Prostate gland (tissue), 2 donors: ENCODE measurements around the gene CCDC201. TPM values are rescaled to one million over a fixed set of nuclear protein-coding genes. Genes with fewer than 3 reads are reported as not detected.

Source experiments
- DNase-seq: peaks from one replicate; pipeline ENCODE4 v3.0.0-alpha.2; 2019; ENCODE audit warnings: low spot score
- H3K27ac ChIP-seq, 2 donors: fragments of 200-600 bp; sonication (generic); 2 replicates each; pipeline ENCODE4 v1.5.1; 2017 to 2019
- H3K27me3 ChIP-seq: fragments of 200-600 bp; sonication (generic); replicated peaks from 2 replicates; pipeline ENCODE4 v1.5.1; 2019; ENCODE audit not compliant: insufficient read depth
- H3K36me3 ChIP-seq, 2 donors: fragments of 200-600 bp; sonication (generic); 1 replicate in 1 of 2; 2 replicates in 1 of 2; pipeline versions ENCODE4 v1.5.1 to v1.8.1; 2017 to 2019
- H3K4me1 ChIP-seq: fragments of 200-600 bp; sonication (generic); replicated peaks from 2 replicates; pipeline ENCODE4 v1.5.1; 2019
- H3K4me3 ChIP-seq, 2 donors: fragments of 200-600 bp; sonication (generic); 2 replicates each; pipeline ENCODE4 v1.5.1; 2017 to 2019
- H3K9me3 ChIP-seq: fragments of 200-600 bp; sonication (generic); 2 replicates; pipeline ENCODE4 v1.5.1; 2017
- POLR2A ChIP-seq: fragments of 450-650 bp; IDR thresholded peaks from one replicate; pipeline ENCODE4 v1.6.1; 2016; ENCODE audit warnings: antibody characterized with exemption, mild to moderate bottlenecking
- POLR2AphosphoS5 ChIP-seq: sonication (generic); formaldehyde crosslinking; IDR thresholded peaks from one replicate; pipeline ENCODE4 v1.6.1; 2017; ENCODE audit warnings: antibody characterized with exemption
- WGBS: methylation state at CpG from one replicate; pipeline ENCODE4 v1.1.5; 2018; 5-methylcytosine and 5-hydroxymethylcytosine counted together
- intact Hi-C: fragments of 100-400 bp; cut with DNase I; formaldehyde crosslinking; loops from one replicate; pipeline ENCODE4 v1.14.2; 2022
- total RNA-seq, 2 donors: library from RNA; depleted of rRNA; stranded (reverse); fragments of >200 nt; gene quantifications; one replicate each; pipeline ENCODE4 v1.1.0, GENCODE V29; 2016
- TF ChIP-seq, protein P1 (sequence below), 4 experiments: fragments of 200-600 bp in 2 of 4; fragments of 450-650 bp in 2 of 4; sonication (generic) in 2 of 4; IDR thresholded peaks; 1 replicate in 3 of 4; 2 replicates in 1 of 4; pipeline ENCODE4 v1.5.1; 2016 to 2019; ENCODE audit warnings: antibody characterized with exemption in 4 of 4, mild to moderate bottlenecking in 2 of 4, moderate library complexity in 2 of 4

The CCDC201 gene
- total RNA-seq, 2 donors from 2014 or later = not detected

DNA sequence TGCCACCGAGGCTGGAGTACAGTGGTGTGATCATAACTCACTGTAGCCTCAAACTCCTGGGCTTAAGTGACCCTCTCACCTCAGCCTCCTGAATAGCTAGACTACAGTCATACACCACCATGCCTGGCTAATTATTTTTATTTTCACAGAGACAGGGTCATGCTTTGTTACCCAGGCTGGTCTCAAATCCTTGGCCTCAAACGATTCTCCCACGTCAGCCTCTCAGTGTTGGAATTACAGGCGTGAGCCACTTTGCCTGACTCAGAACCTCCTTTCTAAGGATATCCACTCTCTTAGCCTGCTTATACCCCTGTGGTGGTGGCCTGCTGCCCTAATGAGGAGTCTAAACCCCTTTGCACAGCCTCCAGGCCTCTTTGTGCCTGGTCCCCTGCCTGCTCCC, 11.3 kb upstream of the CCDC201 start:
- no peak for TF ChIP-seq POLR2A
- TF ChIP-seq POLR2AphosphoS5 = no peak
- TF ChIP-seq, protein P1, sequence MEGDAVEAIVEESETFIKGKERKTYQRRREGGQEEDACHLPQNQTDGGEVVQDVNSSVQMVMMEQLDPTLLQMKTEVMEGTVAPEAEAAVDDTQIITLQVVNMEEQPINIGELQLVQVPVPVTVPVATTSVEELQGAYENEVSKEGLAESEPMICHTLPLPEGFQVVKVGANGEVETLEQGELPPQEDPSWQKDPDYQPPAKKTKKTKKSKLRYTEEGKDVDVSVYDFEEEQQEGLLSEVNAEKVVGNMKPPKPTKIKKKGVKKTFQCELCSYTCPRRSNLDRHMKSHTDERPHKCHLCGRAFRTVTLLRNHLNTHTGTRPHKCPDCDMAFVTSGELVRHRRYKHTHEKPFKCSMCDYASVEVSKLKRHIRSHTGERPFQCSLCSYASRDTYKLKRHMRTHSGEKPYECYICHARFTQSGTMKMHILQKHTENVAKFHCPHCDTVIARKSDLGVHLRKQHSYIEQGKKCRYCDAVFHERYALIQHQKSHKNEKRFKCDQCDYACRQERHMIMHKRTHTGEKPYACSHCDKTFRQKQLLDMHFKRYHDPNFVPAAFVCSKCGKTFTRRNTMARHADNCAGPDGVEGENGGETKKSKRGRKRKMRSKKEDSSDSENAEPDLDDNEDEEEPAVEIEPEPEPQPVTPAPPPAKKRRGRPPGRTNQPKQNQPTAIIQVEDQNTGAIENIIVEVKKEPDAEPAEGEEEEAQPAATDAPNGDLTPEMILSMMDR (IDR thresholded peaks at IDR 0.05) = no peak
- no peaks in the 10 kb centered on the region for H3K36me3 ChIP-seq
- peaks cover 4% of the 10 kb centered on the region for H3K4me1 ChIP-seq
- no peak overlapping the region for H3K4me3 ChIP-seq
- no peaks in the 10 kb centered on the region for H3K9me3 ChIP-seq
- H3K27ac ChIP-seq = no peak overlapping the region
- 95% methylated on average over 4 of the region's 4 CpGs for WGBS
- no peak for DNase-seq
- intact Hi-C loops = no loop called here
- H3K27me3 ChIP-seq = peaks cover 2% of the 10 kb centered on the region

DNA sequence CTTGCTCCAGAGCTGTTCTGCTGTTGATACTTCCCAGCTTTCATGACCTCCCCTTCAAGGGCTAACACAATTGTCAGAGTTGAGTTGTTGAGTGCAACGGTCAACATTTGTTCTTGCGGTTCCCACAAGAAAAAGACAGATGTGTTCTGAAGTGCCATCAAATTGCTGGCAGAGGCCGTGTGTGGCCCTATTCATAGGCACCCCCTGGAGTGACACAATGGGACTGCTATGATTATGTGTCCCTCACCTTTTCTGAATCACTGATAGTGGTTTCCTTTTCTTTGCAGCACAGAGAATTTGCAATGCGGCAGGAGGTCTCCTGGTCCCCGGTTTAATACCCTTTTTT, 9.6 kb upstream of the CCDC201 start:
- peaks cover 2% of the 10 kb centered on the region for H3K27me3 ChIP-seq
- WGBS = 72% methylated on average over 5 of the region's 5 CpGs
- H3K4me1 ChIP-seq = no peaks in the 10 kb centered on the region
- no peak overlapping the region for H3K4me3 ChIP-seq
- H3K27ac ChIP-seq = no peak overlapping the region
- TF ChIP-seq POLR2AphosphoS5 (no peak), POLR2A (no peak)
- TF ChIP-seq, protein P1 (IDR thresholded peaks at IDR 0.05) = no peak
- no peaks in the 10 kb centered on the region for H3K9me3 ChIP-seq
- no peak for DNase-seq
- intact Hi-C loops = no loop called here
- no peaks in the 10 kb centered on the region for H3K36me3 ChIP-seq

DNA sequence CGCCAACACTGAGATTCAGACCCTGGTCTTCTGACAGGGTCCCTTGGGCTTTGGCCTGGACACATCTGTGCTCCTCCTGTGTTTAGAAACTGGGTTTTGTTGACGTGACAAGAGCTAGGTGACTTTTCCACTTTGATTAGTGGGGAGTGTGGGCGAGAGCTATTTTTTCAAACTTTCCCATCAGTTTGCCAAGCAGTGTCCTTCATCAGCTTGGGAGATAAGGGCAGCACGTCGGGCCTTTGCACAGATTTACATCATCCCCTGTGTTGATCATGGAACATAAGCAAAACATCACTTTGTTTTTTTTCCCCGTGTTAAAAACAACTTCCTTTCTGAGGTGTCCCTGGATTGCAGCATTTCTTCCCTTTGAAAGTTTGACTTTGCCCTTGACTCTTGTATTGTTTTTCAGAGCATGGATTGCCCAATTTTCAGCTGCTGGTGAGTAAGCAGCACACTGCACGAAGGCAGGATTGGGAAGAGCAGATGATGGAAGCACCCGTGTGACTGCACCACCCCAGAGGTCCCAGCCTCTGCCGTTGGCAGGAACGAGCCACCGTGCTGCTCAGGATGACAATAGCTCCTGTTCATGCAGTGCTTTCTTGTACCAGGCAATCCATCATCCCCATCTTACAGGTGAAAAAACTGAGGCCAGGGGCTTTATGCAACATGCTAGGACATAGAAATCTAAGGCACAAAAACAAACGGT, 9.0 kb upstream of the CCDC201 start:
- Histone ChIP-seq H3K27ac (no peak overlapping the region), H3K27me3 (no peaks in the 10 kb centered on the region), H3K4me3 (no peak overlapping the region), H3K9me3 (no peaks in the 10 kb centered on the region), H3K4me1 (no peaks in the 10 kb centered on the region), H3K36me3 (no peaks in the 10 kb centered on the region)
- 74% methylated on average over 12 of the region's 12 CpGs for WGBS
- intact Hi-C loops = no loop called here
- DNase-seq = no peak
- TF ChIP-seq POLR2AphosphoS5 (no peak), POLR2A (no peak)
- TF ChIP-seq, protein P1 (IDR thresholded peaks at IDR 0.05) = no peak

GRCh38 chr7:45881280-45881758, 8.4 kb upstream of the CCDC201 start:
- Histone ChIP-seq H3K27me3 (no peaks in the 10 kb centered on the region), H3K4me1 (no peaks in the 10 kb centered on the region), H3K36me3 (no peaks in the 10 kb centered on the region), H3K9me3 (no peaks in the 10 kb centered on the region), H3K4me3 (no peak overlapping the region), H3K27ac (no peak overlapping the region)
- TF ChIP-seq POLR2AphosphoS5 (no peak), POLR2A (no peak)
- TF ChIP-seq, protein P1 (IDR thresholded peaks at IDR 0.05) = no peak
- WGBS = 93% methylated on average over 9 of the region's 9 CpGs
- DNase-seq = no peak
- intact Hi-C loops = no loop called here

DNA sequence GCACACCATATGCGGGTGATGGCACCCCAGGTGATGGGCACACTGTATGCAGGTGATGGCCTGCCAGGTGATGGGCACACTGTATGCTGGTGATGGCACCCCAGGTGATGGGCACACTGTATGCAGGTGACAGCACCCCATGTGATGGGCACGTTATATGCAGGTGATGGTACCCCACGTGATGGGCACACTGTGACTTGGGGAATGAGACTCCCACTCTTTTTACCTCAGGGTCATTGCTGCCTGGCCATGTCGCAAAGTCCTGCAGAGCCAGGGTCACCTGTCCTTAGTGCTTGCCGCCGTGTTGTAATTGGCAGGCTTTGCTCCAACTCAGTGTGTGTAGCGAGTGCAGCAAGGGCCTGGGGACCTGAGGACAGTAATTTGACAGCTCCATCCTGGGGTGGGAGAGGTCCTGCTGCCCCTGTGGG, 7.6 kb upstream of the CCDC201 start:
- no peak overlapping the region for H3K27ac ChIP-seq
- no peaks in the 10 kb centered on the region for H3K36me3 ChIP-seq
- H3K27me3 ChIP-seq = no peaks in the 10 kb centered on the region
- 92% methylated on average over 7 of the region's 7 CpGs for WGBS
- H3K9me3 ChIP-seq = no peaks in the 10 kb centered on the region
- intact Hi-C loops = no loop called here
- TF ChIP-seq, protein P1 (IDR thresholded peaks at IDR 0.05) = no peak
- TF ChIP-seq POLR2AphosphoS5 (no peak), POLR2A (no peak)
- no peak for DNase-seq
- no peaks in the 10 kb centered on the region for H3K4me1 ChIP-seq
- H3K4me3 ChIP-seq = no peak overlapping the region
